Measurements from ENCODE around the gene CNPY2. TPM values are rescaled to one million over a fixed set of nuclear protein-coding genes. Genes with fewer than 3 reads are reported as not detected.

Gene CNPY2
- total and polyA plus RNA-seq, 2 donors (not counting 3 experiments of a cell fraction or from before 2014, with no cell fraction given), result 183 to 256 TPM

- dilution Hi-C loops (cut with MboI; ENCODE audit: extremely low pct_ligation_motif_present, low sequenced_read_pairs), result no loop called here
- Histone ChIP-seq H3K9ac (replicated peaks; ENCODE audit: extremely low read depth, insufficient read depth, low read length) (no peak overlapping the region), H3K9me1 (replicated peaks; ENCODE audit: control insufficient read depth, extremely low read depth, insufficient read depth, low read length) (no peaks in the 10 kb centered on the region), H3K4me2 (ENCODE audit: insufficient read depth, low read length) (no peak overlapping the region), H3K9me3 (replicated peaks; ENCODE audit: control insufficient read depth, insufficient read depth, low read length) (no peaks in the 10 kb centered on the region), H3K4me1 (ENCODE audit: control insufficient read depth, extremely low read depth, insufficient read depth, low read length) (peaks cover 8% of the 10 kb centered on the region), H3K36me3 (ENCODE audit: control insufficient read depth in 2 of 2, extremely low read depth in 1 of 2, insufficient read depth in 2 of 2, low read length in 2 of 2) (peaks cover 8 to 13% of the 10 kb centered on the region in 2 experiments), H2AFZ (ENCODE audit: low read depth, low read length) (no peak overlapping the region), H4K20me1 (replicated peaks; ENCODE audit: control insufficient read depth, extremely low read depth, insufficient read depth, low read length) (peaks cover 3% of the 10 kb centered on the region), H3K27ac (ENCODE audit: insufficient read depth, low read depth, low read length) (no peak overlapping the region), H3K27me3 (ENCODE audit: control insufficient read depth in 2 of 2, insufficient read depth in 2 of 2, low read length in 2 of 2) (no peaks in the 10 kb centered on the region), H3K79me2 (ENCODE audit: control insufficient read depth, insufficient read depth, low read length) (peaks cover 56% of the 10 kb centered on the region), H3K4me3 (replicated peaks in 1 of 3; ENCODE audit: insufficient read depth in 1 of 3, low read depth in 1 of 3, low read length in 3 of 3) (no peak overlapping the region)
- DNase-seq (ENCODE audit: low read depth, low spot score) (no peak), FAIRE-seq (no peak)
- TF ChIP-seq POLR2A (IDR thresholded peaks at IDR 0.05; ENCODE audit: low read depth, low read length) (no peak), EZH2 (IDR thresholded peaks at IDR 0.05; ENCODE audit: borderline replicate concordance, low read depth, low read length, severe bottlenecking) (no peak), MAX (IDR thresholded peaks at IDR 0.05; ENCODE audit: insufficient read depth, insufficient read length) (no peak), GATA2 (IDR thresholded peaks at IDR 0.05; ENCODE audit: insufficient read depth, insufficient read length, low read depth, low read length) (no peak), MYC (IDR thresholded peaks at IDR 0.05; ENCODE audit: low read depth, low read length) (no peak), FOS (IDR thresholded peaks at IDR 0.05; ENCODE audit: borderline replicate concordance, insufficient read depth, low read length) (no peak), CTCF (IDR thresholded peaks at IDR 0.05; ENCODE audit: extremely low read depth in 1 of 2, insufficient read depth in 1 of 2, low read depth in 1 of 2, low read length in 2 of 2) (no peak), POLR2AphosphoS5 (IDR thresholded peaks at IDR 0.05; ENCODE audit: insufficient read depth, low read depth, low read length) (no peak), JUN (IDR thresholded peaks at IDR 0.05; ENCODE audit: borderline replicate concordance, insufficient read depth, insufficient read length, low read depth) (no peak)
- ChIA-PET POLR2A (interaction anchor here (0.6 kb wide), 1 partner anchor 32 kb away, joined by 4 read pairs; no protein-coding TSS in a partner anchor), CTCF (no interaction called here)
- BruUV-seq (replicated peaks), result no TSS peak
- intact Hi-C loops (cut with micrococcal nuclease), result no loop called here
Observed at GRCh38 chr12:56288705-56289387, 26.9 kb downstream of the CNPY2 start.
